Measurements from ENCODE around the gene FTH1. TPM values are rescaled to one million over a fixed set of nuclear protein-coding genes. Genes with fewer than 3 reads are reported as not detected.
A peak's percentile ranks its signal among the peaks of the same experiment; 100 is the strongest.
"Not testable (repeated sequence)": the region's sequence is repeated elsewhere in the genome, so short reads cannot be mapped to it uniquely, and the experiment has no call there.

Gene FTH1
- total RNA-seq, 2 donors from 2014 or later, result 1,006 to 1,113 TPM

GRCh38 chr11:61958590-61958989, 8.8 kb downstream of the FTH1 start:
- ATAC-seq, result no peak
- H3K36me3 Mint-ChIP-seq, result peaks cover 0 to 4% of the 10 kb centered on the region in 2 donors
- DNase-seq (ENCODE audit: low spot score in 2 of 2), result peak in 1 of 2 donors; percentile 35
- H3K27ac Mint-ChIP-seq, result no peak overlapping the region
- no peaks in the 10 kb centered on the region for H3K9me3 Mint-ChIP-seq

GRCh38 chr11:61957021-61957770, 10.2 kb downstream of the FTH1 start:
- DNase-seq (ENCODE audit: low spot score in 2 of 2) (peak in 1 of 2 donors; percentile 38), ATAC-seq (no peak)
- Mint-ChIP-seq H3K27ac (no peak overlapping the region), H3K36me3 (no peaks in the 10 kb centered on the region), H3K9me3 (no peaks in the 10 kb centered on the region)

- no peak for ATAC-seq
- no peak overlapping the region for H3K27ac Mint-ChIP-seq
- DNase-seq (ENCODE audit: low spot score in 2 of 2), result peak in 1 of 2 donors; percentile 42
- no peaks in the 10 kb centered on the region for H3K36me3 Mint-ChIP-seq
- H3K9me3 Mint-ChIP-seq, result no peaks in the 10 kb centered on the region
Observed at GRCh38 chr11:61956191-61957020, 11.0 kb downstream of the FTH1 start.

- ATAC-seq (peak; percentile 30 to 40), DNase-seq (ENCODE audit: low spot score in 2 of 2) (peak in 1 of 2 donors; percentile 56)
- H3K36me3 Mint-ChIP-seq, result no peaks in the 10 kb centered on the region
Observed at GRCh38 chr11:61955422-61956135, 11.9 kb downstream of the FTH1 start.

GRCh38 chr11:61954851-61955421, 12.5 kb downstream of the FTH1 start:
- Mint-ChIP-seq H3K36me3 (no peaks in the 10 kb centered on the region), H3K9me3 (no peaks in the 10 kb centered on the region), H3K27ac (no peak overlapping the region)
- ATAC-seq (peak in 1 of 2 donors; percentile 75), DNase-seq (ENCODE audit: low spot score in 2 of 2) (peak in 1 of 2 donors; percentile 41)

More at GRCh38 chr11:61955422-61956135, 11.9 kb downstream of the FTH1 start:
- Mint-ChIP-seq H3K9me3 (no peaks in the 10 kb centered on the region), H3K27ac (no peak overlapping the region)

- peak in 1 of 2 donors; percentile 21 for DNase-seq (ENCODE audit: low spot score in 2 of 2)
- Mint-ChIP-seq H3K27ac (no peak overlapping the region), H3K9me3 (no peaks in the 10 kb centered on the region), H3K36me3 (no peaks in the 10 kb centered on the region)
- no peak for ATAC-seq
Observed at GRCh38 chr11:61954106-61954850, 13.2 kb downstream of the FTH1 start.

GRCh38 chr11:61953632-61954031, 13.8 kb downstream of the FTH1 start:
- H3K27ac Mint-ChIP-seq, ATAC-seq, H3K36me3 Mint-ChIP-seq, H3K9me3 Mint-ChIP-seq: not testable (repeated sequence)
- peak in 1 of 2 donors; percentile 16 for DNase-seq (ENCODE audit: low spot score in 2 of 2)

GRCh38 chr11:61952882-61953281, 14.6 kb downstream of the FTH1 start:
- DNase-seq (ENCODE audit: low spot score in 2 of 2) (no peak), ATAC-seq (no peak)
- Mint-ChIP-seq H3K36me3 (no peaks in the 10 kb centered on the region), H3K27ac (no peak overlapping the region), H3K9me3 (no peaks in the 10 kb centered on the region)

- DNase-seq (ENCODE audit: low spot score in 2 of 2) (no peak), ATAC-seq (no peak)
- H3K9me3 Mint-ChIP-seq, result no peaks in the 10 kb centered on the region
- H3K36me3 Mint-ChIP-seq, result no peaks in the 10 kb centered on the region
- no peak overlapping the region for H3K27ac Mint-ChIP-seq
Observed at GRCh38 chr11:61951484-61952135, 15.8 kb downstream of the FTH1 start.

- H3K27ac Mint-ChIP-seq, result peak within 1 kb of the TSS; percentile 19 to 42
- no peaks in the 10 kb centered on the region for H3K9me3 Mint-ChIP-seq
- no peaks in the 10 kb centered on the region for H3K36me3 Mint-ChIP-seq
- no peak for DNase-seq (ENCODE audit: low spot score in 2 of 2)
- no peak for ATAC-seq
Observed at GRCh38 chr11:61950035-61950547, 17.3 kb downstream of the FTH1 start, which contains the start of gene BEST1. Gene BEST1, plus strand, starts transcription at chr11:61950351. Its CDS starts 1,456 bp downstream, at chr11:61951807.

- DNase-seq (ENCODE audit: low spot score in 2 of 2), result no peak
- no peaks in the 10 kb centered on the region for H3K9me3 Mint-ChIP-seq
- H3K27ac Mint-ChIP-seq, result peak overlapping the region; percentile 19 to 42
- H3K36me3 Mint-ChIP-seq, result no peaks in the 10 kb centered on the region
- peak; percentile 61 to 69 for ATAC-seq
Observed at GRCh38 chr11:61949169-61950034, 18.0 kb downstream of the FTH1 start.

GRCh38 chr11:61948505-61948904, 18.9 kb downstream of the FTH1 start:
- no peak overlapping the region for H3K27ac Mint-ChIP-seq

GRCh38 chr11:61947486-61948210, 19.8 kb downstream of the FTH1 start:
- no peaks in the 10 kb centered on the region for H3K36me3 Mint-ChIP-seq
- H3K27ac Mint-ChIP-seq, result peak overlapping the region in 1 of 2 donors; percentile 52
- peak in 1 of 2 donors; percentile 73 for DNase-seq (ENCODE audit: low spot score in 2 of 2)
- no peaks in the 10 kb centered on the region for H3K9me3 Mint-ChIP-seq
- ATAC-seq, result peak; percentile 64 to 76

More at GRCh38 chr11:61948505-61948904, 18.9 kb downstream of the FTH1 start:
- H3K36me3 Mint-ChIP-seq, result no peaks in the 10 kb centered on the region
- H3K9me3 Mint-ChIP-seq, result no peaks in the 10 kb centered on the region
- ATAC-seq (no peak), DNase-seq (ENCODE audit: low spot score in 2 of 2) (no peak)

GRCh38 chr11:61946894-61947293, 20.5 kb downstream of the FTH1 start:
- DNase-seq (ENCODE audit: low spot score in 2 of 2) (no peak), ATAC-seq (no peak)
- Mint-ChIP-seq H3K9me3 (no peaks in the 10 kb centered on the region), H3K27ac (peak overlapping the region in 1 of 2 donors; percentile 52), H3K36me3 (no peaks in the 10 kb centered on the region)

Measured in activated naive CD4-positive, alpha-beta T cell treated with anti-CD3 and anti-CD28 coated beads, Interleukin-2, amount 50 U/mL, for 72 hours (primary cell).